DOHH2 (cell line): ENCODE results near the gene ZMAT1.

Experiments
- H3F3A ChIP-seq: fragments of 200-600 bp; sonication (generic), shearing (Covaris generic); 2 replicates; pipeline ENCODE4 v1.6.0; 2016; ENCODE audit warnings: antibody characterized with exemption, mild to moderate bottlenecking; ENCODE audit not compliant: control insufficient read depth, insufficient read depth
- H3K27ac ChIP-seq: fragments of 200-600 bp; sonication (generic); 2 replicates; pipeline ENCODE4 v1.5.1; 2014; ENCODE audit warnings: low read depth, mild to moderate bottlenecking, low read length, moderate library complexity
- H3K27me3 ChIP-seq: fragments of 200-600 bp; sonication (generic); 2 replicates; pipeline ENCODE4 v1.6.1; 2014; ENCODE audit warnings: mild to moderate bottlenecking, low read length, mixed read lengths; ENCODE audit not compliant: control insufficient read depth
- H3K36me3 ChIP-seq: fragments of 200-600 bp; sonication (generic); 2 replicates; pipeline ENCODE4 v1.6.1; 2014; ENCODE audit warnings: mild to moderate bottlenecking, low read length, moderate library complexity, mixed read lengths; ENCODE audit not compliant: control insufficient read depth
- H3K4me1 ChIP-seq: fragments of 200-600 bp; sonication (generic); 2 replicates; pipeline ENCODE4 v1.6.1; 2014; ENCODE audit warnings: mild to moderate bottlenecking, low read length, mixed read lengths; ENCODE audit not compliant: control insufficient read depth
- H3K4me2 ChIP-seq: fragments of 200-600 bp; sonication (generic); 2 replicates; pipeline ENCODE4 v1.6.0; 2014; ENCODE audit warnings: mild to moderate bottlenecking, low read length, moderate library complexity
- H3K4me3 ChIP-seq: fragments of 200-600 bp; sonication (generic); 2 replicates; pipeline ENCODE4 v1.5.1; 2014; ENCODE audit warnings: mild to moderate bottlenecking, low read length, mixed read lengths
- H3K79me2 ChIP-seq: fragments of 200-600 bp; sonication (generic); 2 replicates; pipeline ENCODE4 v1.6.1; 2014; ENCODE audit warnings: mild to moderate bottlenecking, low read length, mixed read lengths; ENCODE audit not compliant: control insufficient read depth
- H3K9me2 ChIP-seq: fragments of 200-600 bp; sonication (generic); replicated peaks from 2 replicates; pipeline ENCODE4 v1.6.1; 2014; ENCODE audit warnings: mild to moderate bottlenecking, low read length, mixed read lengths; ENCODE audit not compliant: control insufficient read depth
- H3K9me3 ChIP-seq: fragments of 200-600 bp; sonication (generic); 2 replicates; pipeline ENCODE4 v1.6.1; 2014; ENCODE audit warnings: antibody characterized with exemption, low read length, mixed read lengths; ENCODE audit not compliant: control insufficient read depth, insufficient read depth
- H4K20me1 ChIP-seq: fragments of 200-600 bp; sonication (generic); 2 replicates; pipeline ENCODE4 v1.6.0; 2014; ENCODE audit warnings: low read depth, mild to moderate bottlenecking, antibody characterized with exemption, low read length, moderate library complexity; ENCODE audit not compliant: control insufficient read depth, insufficient read depth
- CTCF ChIP-seq: fragments of 200-600 bp; sonication (generic); IDR thresholded peaks from one replicate; pipeline ENCODE4 v1.5.1; 2014; ENCODE audit warnings: antibody characterized with exemption, mild to moderate bottlenecking, low read depth, low read length; ENCODE audit not compliant: poor library complexity, severe bottlenecking
- EZH2phosphoT487 ChIP-seq: fragments of 200-600 bp; sonication (generic); IDR thresholded peaks from 2 replicates; pipeline ENCODE4 v1.6.1; 2017; ENCODE audit warnings: borderline replicate concordance, mild to moderate bottlenecking, antibody characterized with exemption, low read length, moderate library complexity, mixed read lengths

Gene ZMAT1

GRCh38 chrX:101906136-101906796 is 25.6 kb downstream of the ZMAT1 start:
- H3K36me3 ChIP-seq, result no peaks in the 10 kb centered on the region
- H3K4me1 ChIP-seq, result no peaks in the 10 kb centered on the region
- H4K20me1 ChIP-seq, result no peaks in the 10 kb centered on the region
- H3K4me2 ChIP-seq, result no peak overlapping the region
- H3K4me3 ChIP-seq, result no peak overlapping the region
- H3F3A ChIP-seq, result no peaks in the 10 kb centered on the region
- no peaks in the 10 kb centered on the region for H3K27me3 ChIP-seq
- no peak overlapping the region for H3K27ac ChIP-seq
- H3K9me3 ChIP-seq, result no peaks in the 10 kb centered on the region
- TF ChIP-seq CTCF, result no peak
- no peak for TF ChIP-seq EZH2phosphoT487
- H3K9me2 ChIP-seq, result no peaks in the 10 kb centered on the region
- H3K79me2 ChIP-seq, result no peaks in the 10 kb centered on the region

DNA sequence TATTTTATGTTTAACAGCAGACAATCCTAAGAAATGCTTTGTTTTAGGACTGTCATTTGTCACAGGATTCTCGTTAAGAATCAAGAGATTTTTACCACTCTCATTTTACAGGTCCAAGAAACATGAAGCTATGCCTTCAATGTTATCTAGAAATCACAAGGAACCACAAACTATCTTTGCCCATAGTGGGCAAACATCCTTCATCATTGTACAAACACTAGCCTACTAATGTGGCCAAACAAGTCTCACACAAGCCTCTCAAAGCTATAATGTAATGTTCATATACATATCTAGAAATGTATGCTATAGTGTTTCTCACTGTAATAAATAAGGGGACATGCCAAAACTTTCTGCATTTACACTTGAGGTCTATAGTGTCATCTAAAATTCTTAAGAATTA is 26.8 kb downstream of the ZMAT1 start:
- no peak overlapping the region for H3K4me2 ChIP-seq

More for the DNA sequence above, 26.8 kb downstream of the ZMAT1 start:
- no peaks in the 10 kb centered on the region for H3K9me2 ChIP-seq
- no peaks in the 10 kb centered on the region for H3F3A ChIP-seq
- H3K4me3 ChIP-seq, result no peak overlapping the region
- H3K4me1 ChIP-seq, result no peaks in the 10 kb centered on the region
- H3K79me2 ChIP-seq, result no peaks in the 10 kb centered on the region
- TF ChIP-seq CTCF, result no peak
- no peak for TF ChIP-seq EZH2phosphoT487
- H3K9me3 ChIP-seq, result no peaks in the 10 kb centered on the region
- no peaks in the 10 kb centered on the region for H3K36me3 ChIP-seq
- H3K27ac ChIP-seq, result no peak overlapping the region
- H3K27me3 ChIP-seq, result no peaks in the 10 kb centered on the region
- H4K20me1 ChIP-seq, result no peaks in the 10 kb centered on the region
